ENCODE results near the gene BCAP31. TPM values are rescaled to one million over a fixed set of nuclear protein-coding genes. Genes with fewer than 3 reads are reported as not detected.

Gene BCAP31
- total RNA-seq, 1 experiment from 2014 or later: 371 TPM

GRCh38 chrX:153651540-153652079, 72.6 kb downstream of the BCAP31 start:
- Mint-ChIP-seq H3K27me3 (ENCODE audit: unreplicated experiment) (peaks cover 25% of the 10 kb centered on the region), H3K9me3 (ENCODE audit: low read depth, unreplicated experiment) (no peaks in the 10 kb centered on the region), H3K36me3 (ENCODE audit: insufficient read depth, unreplicated experiment) (no peaks in the 10 kb centered on the region), H3K4me1 (ENCODE audit: low read depth, unreplicated experiment) (no peaks in the 10 kb centered on the region), H3K4me3 (ENCODE audit: low read depth, unreplicated experiment) (no peak overlapping the region), H3K27ac (ENCODE audit: unreplicated experiment) (no peak overlapping the region)
- no TSS peak for BruUV-seq (replicated peaks)
- no peak for DNase-seq
- TF ChIP-seq, protein P1, sequence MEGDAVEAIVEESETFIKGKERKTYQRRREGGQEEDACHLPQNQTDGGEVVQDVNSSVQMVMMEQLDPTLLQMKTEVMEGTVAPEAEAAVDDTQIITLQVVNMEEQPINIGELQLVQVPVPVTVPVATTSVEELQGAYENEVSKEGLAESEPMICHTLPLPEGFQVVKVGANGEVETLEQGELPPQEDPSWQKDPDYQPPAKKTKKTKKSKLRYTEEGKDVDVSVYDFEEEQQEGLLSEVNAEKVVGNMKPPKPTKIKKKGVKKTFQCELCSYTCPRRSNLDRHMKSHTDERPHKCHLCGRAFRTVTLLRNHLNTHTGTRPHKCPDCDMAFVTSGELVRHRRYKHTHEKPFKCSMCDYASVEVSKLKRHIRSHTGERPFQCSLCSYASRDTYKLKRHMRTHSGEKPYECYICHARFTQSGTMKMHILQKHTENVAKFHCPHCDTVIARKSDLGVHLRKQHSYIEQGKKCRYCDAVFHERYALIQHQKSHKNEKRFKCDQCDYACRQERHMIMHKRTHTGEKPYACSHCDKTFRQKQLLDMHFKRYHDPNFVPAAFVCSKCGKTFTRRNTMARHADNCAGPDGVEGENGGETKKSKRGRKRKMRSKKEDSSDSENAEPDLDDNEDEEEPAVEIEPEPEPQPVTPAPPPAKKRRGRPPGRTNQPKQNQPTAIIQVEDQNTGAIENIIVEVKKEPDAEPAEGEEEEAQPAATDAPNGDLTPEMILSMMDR (IDR thresholded peaks at IDR 0.05; ENCODE audit: unreplicated experiment): peak; percentile 47
- intact Hi-C loops (cut with micrococcal nuclease; ENCODE audit: unreplicated experiment): no loop called here
- CTCF ChIA-PET: no interaction called here

GRCh38 chrX:153650959-153651358, 73.2 kb downstream of the BCAP31 start:
- Mint-ChIP-seq H3K4me1 (ENCODE audit: low read depth, unreplicated experiment) (peaks cover 5% of the 10 kb centered on the region), H3K27ac (ENCODE audit: unreplicated experiment) (no peak overlapping the region), H3K36me3 (ENCODE audit: insufficient read depth, unreplicated experiment) (no peaks in the 10 kb centered on the region), H3K4me3 (ENCODE audit: low read depth, unreplicated experiment) (no peak overlapping the region), H3K27me3 (ENCODE audit: unreplicated experiment) (peaks cover 32% of the 10 kb centered on the region), H3K9me3 (ENCODE audit: low read depth, unreplicated experiment) (no peaks in the 10 kb centered on the region)
- no TSS peak for BruUV-seq (replicated peaks)
- TF ChIP-seq, protein P1 (IDR thresholded peaks at IDR 0.05; ENCODE audit: unreplicated experiment): no peak
- intact Hi-C loops (cut with micrococcal nuclease; ENCODE audit: unreplicated experiment): no loop called here
- no peak for DNase-seq
- CTCF ChIA-PET: no interaction called here

Other genes with a start within 250 kb of the BCAP31 start
- not detected in 2 replicates for gene BGN, start 229.4 kb downstream of the BCAP31 start, total RNA-seq (2022)
- gene ATP2B3, start 206.7 kb downstream of the BCAP31 start, total RNA-seq (2022): not detected in 2 replicates
- gene CCNQ, start 125.2 kb downstream of the BCAP31 start, total RNA-seq (2022): 17.8 and 18.9 TPM in 2 replicates
- 0.19 and 0.27 TPM in 2 replicates for gene DUSP9, start 77.2 kb downstream of the BCAP31 start, total RNA-seq (2022)
- 1.1 TPM in 1 of 2 replicates, not detected in the other for gene PNCK, start 50.6 kb downstream of the BCAP31 start, total RNA-seq (2022)
- gene SLC6A8, start 36.5 kb downstream of the BCAP31 start, total RNA-seq (2022): 24.6 and 27.4 TPM in 2 replicates
- 14.4 and 22.8 TPM in 2 replicates for gene ABCD1, start 469 bp upstream of the BCAP31 start, total RNA-seq (2022)
- 37.5 and 49.2 TPM in 2 replicates for gene PLXNB3, start 39.9 kb upstream of the BCAP31 start, total RNA-seq (2022)
- gene SRPK3, start 56.7 kb upstream of the BCAP31 start, total RNA-seq (2022): 0.14 and 0.29 TPM in 2 replicates
- gene IDH3G, start 70.0 kb upstream of the BCAP31 start, total RNA-seq (2022): 64.5 and 71.2 TPM in 2 replicates
- 360 and 391 TPM in 2 replicates for gene SSR4, start 70.3 kb upstream of the BCAP31 start, total RNA-seq (2022)
- 0.59 and 0.76 TPM in 2 replicates for gene PDZD4, start 106.2 kb upstream of the BCAP31 start, total RNA-seq (2022)
- gene L1CAM, start 161.8 kb upstream of the BCAP31 start, total RNA-seq (2022): 14.2 and 16.1 TPM in 2 replicates
- gene AVPR2, start 180.3 kb upstream of the BCAP31 start, total RNA-seq (2022): not detected in 2 replicates
- gene ARHGAP4, start 201.9 kb upstream of the BCAP31 start, total RNA-seq (2022): 2.6 and 3.8 TPM in 2 replicates
- gene NAA10, start 210.7 kb upstream of the BCAP31 start, total RNA-seq (2022): 132 and 139 TPM in 2 replicates
- gene RENBP, start 220.3 kb upstream of the BCAP31 start, total RNA-seq (2022): 0.80 and 1.6 TPM in 2 replicates
- 76.0 and 77.7 TPM in 2 replicates for gene HCFC1, start 247.4 kb upstream of the BCAP31 start, total RNA-seq (2022)
- 9.4 and 9.9 TPM in 2 replicates for gene TMEM187, start 248.4 kb upstream of the BCAP31 start, total RNA-seq (2022)

All from Calu3 (cell line).